DND-41 (cell line): ENCODE results near the gene PAM.

Experiments
- ATAC-seq: fragments of 200-7000 bp; cut with Tn5 transposase; 3 replicates; pipeline ENCODE4 v1.9.1; 2021; ENCODE audit warnings: low read depth; ENCODE audit not compliant: insufficient read depth
- DNase-seq: peaks from one replicate; pipeline ENCODE4 v3.0.0-alpha.2; 2020
- H2AFZ ChIP-seq: 2 replicates; pipeline ENCODE4 v1.6.0; 2012; ENCODE audit warnings: low read depth, low read length
- H3K27ac ChIP-seq: 2 replicates; pipeline ENCODE4 v1.5.1; 2012; ENCODE audit warnings: low read length, inconsistent platforms
- H3K27me3 ChIP-seq: fragments of 200-600 bp; sonication (generic); 2 replicates; pipeline ENCODE4 v1.6.0; 2012; ENCODE audit warnings: low read length, mild to moderate bottlenecking, inconsistent platforms; ENCODE audit not compliant: insufficient read depth, poor library complexity
- H3K36me3 ChIP-seq: 2 replicates; pipeline ENCODE4 v1.5.1; 2012; ENCODE audit warnings: low read length, inconsistent platforms; ENCODE audit not compliant: insufficient read depth
- H3K4me1 ChIP-seq: 2 replicates; pipeline ENCODE4 v1.5.1; 2012; ENCODE audit warnings: mild to moderate bottlenecking, low read length; ENCODE audit not compliant: insufficient read depth
- H3K4me2 ChIP-seq: 2 replicates; pipeline ENCODE4 v1.6.0; 2012; ENCODE audit warnings: mild to moderate bottlenecking, moderate library complexity, low read length, inconsistent platforms; ENCODE audit not compliant: insufficient read depth
- H3K4me3 ChIP-seq, 2 experiments: fragments of 200-600 bp in 1 of 2; shearing (Covaris generic) in 1 of 2; 2 replicates each; pipeline ENCODE4 v1.5.1; 2012 to 2016; ENCODE audit warnings: inconsistent platforms in 2 of 2, low read length in 2 of 2, mild to moderate bottlenecking in 2 of 2, low read depth in 1 of 2, moderate library complexity in 1 of 2
- H3K79me2 ChIP-seq: 2 replicates; pipeline ENCODE4 v1.6.0; 2012; ENCODE audit warnings: low read length, inconsistent platforms; ENCODE audit not compliant: insufficient read depth
- H3K9ac ChIP-seq: 2 replicates; pipeline ENCODE4 v1.6.0; 2012; ENCODE audit warnings: low read depth, mild to moderate bottlenecking, inconsistent platforms, low read length, moderate library complexity
- H3K9me3 ChIP-seq: 2 replicates; pipeline ENCODE4 v1.5.1; 2012; ENCODE audit warnings: low read length, moderate library complexity, mild to moderate bottlenecking, inconsistent platforms; ENCODE audit not compliant: insufficient read depth, severe bottlenecking
- H4K20me1 ChIP-seq: 2 replicates; pipeline ENCODE4 v1.6.0; 2012; ENCODE audit warnings: low read length; ENCODE audit not compliant: insufficient read depth
- CTCF ChIP-seq: IDR thresholded peaks from 2 replicates; pipeline ENCODE4 v1.5.1; 2012; ENCODE audit warnings: borderline replicate concordance, low read length, moderate library complexity, mild to moderate bottlenecking; ENCODE audit not compliant: poor library complexity, severe bottlenecking; ENCODE audit errors: extremely low read depth
- EZH2 ChIP-seq: IDR thresholded peaks from 3 replicates; pipeline ENCODE4 v1.6.1; 2012; ENCODE audit warnings: borderline replicate concordance, low read depth, mild to moderate bottlenecking, moderate library complexity, low read length, inconsistent platforms; ENCODE audit not compliant: severe bottlenecking

Gene PAM

GRCh38 chr5:102988459-102988858 lies 233.4 kb downstream of the PAM start:
- no peak overlapping the region for H3K27ac ChIP-seq
- ATAC-seq (no peak), DNase-seq (no peak)
- H3K9ac ChIP-seq: no peak overlapping the region
- no peaks in the 10 kb centered on the region for H3K9me3 ChIP-seq
- H3K4me2 ChIP-seq: no peak overlapping the region
- no peak overlapping the region for H2AFZ ChIP-seq
- H3K36me3 ChIP-seq: no peaks in the 10 kb centered on the region
- H3K27me3 ChIP-seq: no peaks in the 10 kb centered on the region
- no peaks in the 10 kb centered on the region for H3K79me2 ChIP-seq
- no peak overlapping the region for H3K4me3 ChIP-seq
- no peaks in the 10 kb centered on the region for H4K20me1 ChIP-seq
- H3K4me1 ChIP-seq: no peaks in the 10 kb centered on the region
- TF ChIP-seq EZH2: no peak
- TF ChIP-seq CTCF: no peak

- Histone ChIP-seq H4K20me1 (no peaks in the 10 kb centered on the region), H3K4me1 (0 out of 2 replicates have a peak, but pooled peaks cover 3% of the 10 kb centered on the region), H3K36me3 (no peaks in the 10 kb centered on the region), H3K9ac (no peak overlapping the region), H3K27ac (no peak overlapping the region), H2AFZ (no peak overlapping the region), H3K9me3 (no peaks in the 10 kb centered on the region), H3K27me3 (no peaks in the 10 kb centered on the region), H3K79me2 (no peaks in the 10 kb centered on the region), H3K4me3 (no peak overlapping the region), H3K4me2 (no peak overlapping the region)
- ATAC-seq (no peak), DNase-seq (no peak)
- TF ChIP-seq EZH2 (no peak), CTCF (no peak)
These were observed 236.7 kb downstream of the PAM start for GRCh38 chr5:102991802-102992201.

- Histone ChIP-seq H3K4me1 (0 out of 2 replicates have a peak, but pooled peaks cover 3% of the 10 kb centered on the region), H4K20me1 (no peaks in the 10 kb centered on the region), H3K9ac (no peak overlapping the region), H3K36me3 (no peaks in the 10 kb centered on the region), H3K79me2 (no peaks in the 10 kb centered on the region), H3K9me3 (no peaks in the 10 kb centered on the region), H3K4me2 (no peak overlapping the region), H3K27ac (no peak overlapping the region), H2AFZ (no peak overlapping the region), H3K4me3 (no peak overlapping the region), H3K27me3 (no peaks in the 10 kb centered on the region)
- DNase-seq (no peak), ATAC-seq (no peak)
- no peak for TF ChIP-seq EZH2
- TF ChIP-seq CTCF: no peak
These were observed 241.0 kb downstream of the PAM start for GRCh38 chr5:102996011-102996575.

- H3K9me3 ChIP-seq: no peaks in the 10 kb centered on the region
- TF ChIP-seq EZH2 (no peak), CTCF (no peak)
- H3K9ac ChIP-seq: no peak overlapping the region
- no peaks in the 10 kb centered on the region for H3K79me2 ChIP-seq
- no peak overlapping the region for H2AFZ ChIP-seq
- no peaks in the 10 kb centered on the region for H4K20me1 ChIP-seq
- H3K4me2 ChIP-seq: no peak overlapping the region
- H3K27me3 ChIP-seq: no peaks in the 10 kb centered on the region
- 0 out of 2 replicates have a peak, but pooled peaks cover 3% of the 10 kb centered on the region for H3K4me1 ChIP-seq
- H3K27ac ChIP-seq: no peak overlapping the region
- no peak for DNase-seq
- H3K4me3 ChIP-seq: no peak overlapping the region
- ATAC-seq: no peak
- H3K36me3 ChIP-seq: no peaks in the 10 kb centered on the region
These were observed 243.1 kb downstream of the PAM start for GRCh38 chr5:102998224-102998623.
